GM12872 (cell line): Measurements from ENCODE around the gene SRSF4.

Experiments
- CTCF ChIP-seq: IDR thresholded peaks from 3 replicates; pipeline ENCODE4 v1.5.1; 2011; ENCODE audit warnings: low read depth, mild to moderate bottlenecking, low read length, moderate library complexity; ENCODE audit not compliant: insufficient read depth

The SRSF4 gene

GRCh38 chr1:29183287-29183686, 1.6 kb upstream of the SRSF4 start:
- TF ChIP-seq CTCF: no peak

- no peak for TF ChIP-seq CTCF
Observed at GRCh38 chr1:29180497-29181412, 945 bp downstream of the SRSF4 start.

- no peak for TF ChIP-seq CTCF
Observed at GRCh38 chr1:29179641-29180184, 2.0 kb downstream of the SRSF4 start.

- TF ChIP-seq CTCF: no peak
Observed at GRCh38 chr1:29177022-29177705, 4.5 kb downstream of the SRSF4 start.

- no peak for TF ChIP-seq CTCF
Observed at GRCh38 chr1:29176576-29176975, 5.1 kb downstream of the SRSF4 start.

GRCh38 chr1:29172415-29172939, 9.2 kb downstream of the SRSF4 start:
- no peak for TF ChIP-seq CTCF

- TF ChIP-seq CTCF: no peak
Observed at GRCh38 chr1:29171521-29171920, 10.2 kb downstream of the SRSF4 start.
